WTC11 (cell line): ENCODE results near the gene GSC2. TPM values are rescaled to one million over a fixed set of nuclear protein-coding genes. Genes with fewer than 3 reads are reported as not detected.
A peak's percentile ranks its signal among the peaks of the same experiment; 100 is the strongest.

ENCODE experiments used
- ATAC-seq: fragments of 200-7000 bp; cut with Tn5 transposase; 2 replicates; pipeline ENCODE4 v1.10.0; 2021; ENCODE audit warnings: mild to moderate bottlenecking, moderate library complexity
- CTCF ChIA-PET: fragments of 300-600 bp; sonication (Branson Sonifier 250); formaldehyde crosslinking; loops from one replicate; lab custom pipeline; 2021; ENCODE audit warnings: antibody characterized with exemption; lab: Charles Lee
- POLR2A ChIA-PET: fragments of 350-600 bp; sonication (Branson Sonifier 250); formaldehyde crosslinking; loops from one replicate; lab custom pipeline; 2021; ENCODE audit warnings: antibody characterized with exemption; lab: Charles Lee
- DNase-seq: peaks from one replicate; pipeline ENCODE4 v3.0.0; 2021; ENCODE audit warnings: low spot score
- H3K27ac Mint-ChIP-seq: 2 replicates; pipeline ENCODE4 v1.8.0; 2021; ENCODE audit warnings: mixed read lengths
- H3K27me3 Mint-ChIP-seq: 2 replicates; pipeline ENCODE4 v1.8.0; 2021; ENCODE audit warnings: low read depth, mild to moderate bottlenecking, moderate library complexity, mixed read lengths
- H3K36me3 Mint-ChIP-seq: 2 replicates; pipeline ENCODE4 v1.8.0; 2021; ENCODE audit warnings: mixed read lengths
- H3K4me1 Mint-ChIP-seq: 2 replicates; pipeline ENCODE4 v1.8.0; 2022; ENCODE audit warnings: mixed read lengths
- H3K4me3 Mint-ChIP-seq: 2 replicates; pipeline ENCODE4 v1.8.0; 2021; ENCODE audit warnings: mild to moderate bottlenecking, moderate library complexity, mixed read lengths
- H3K9me3 Mint-ChIP-seq: 2 replicates; pipeline ENCODE4 v1.8.0; 2021; ENCODE audit warnings: mixed read lengths
- ARID4B ChIP-seq: sonication (generic); formaldehyde crosslinking; IDR thresholded peaks from 2 replicates; pipeline ENCODE4 v1.8.0; 2023; ENCODE audit warnings: missing genetic modification reagents, mild to moderate bottlenecking, borderline replicate concordance
- ELF4 ChIP-seq: sonication (generic); formaldehyde crosslinking; IDR thresholded peaks from 2 replicates; pipeline ENCODE4 v1.8.1; 2022; ENCODE audit warnings: low read depth, mild to moderate bottlenecking, moderate library complexity, missing genetic modification reagents
- EMX1 ChIP-seq: fragments of 250-450 bp; sonication (Bioruptor Pico); IDR thresholded peaks from 2 replicates; pipeline ENCODE4 v1.8.0; 2021; ENCODE audit warnings: mild to moderate bottlenecking
- NFYB ChIP-seq: sonication (generic); formaldehyde crosslinking; conservative IDR thresholded peaks from 2 replicates; pipeline ENCODE4 v1.8.0; 2022; ENCODE audit warnings: low read depth, missing genetic modification reagents
- NR1H2 ChIP-seq: sonication (generic); formaldehyde crosslinking; IDR thresholded peaks from 2 replicates; pipeline ENCODE4 v1.9.0; 2021; ENCODE audit warnings: mild to moderate bottlenecking, moderate library complexity, missing genetic modification reagents
- PRRX2 ChIP-seq: fragments of 250-450 bp; sonication (Bioruptor Pico); IDR thresholded peaks from 2 replicates; pipeline ENCODE4 v1.8.0; 2021; ENCODE audit warnings: mild to moderate bottlenecking
- SOX15 ChIP-seq: fragments of 250-450 bp; sonication (Bioruptor Pico); IDR thresholded peaks from 2 replicates; pipeline ENCODE4 v1.9.0; 2021; ENCODE audit warnings: mild to moderate bottlenecking
- ZMAT4 ChIP-seq: fragments of 250-450 bp; sonication (Bioruptor Pico); IDR thresholded peaks from 2 replicates; pipeline ENCODE4 v1.9.0; 2021; ENCODE audit warnings: mild to moderate bottlenecking
- ZNF121 ChIP-seq: sonication (generic); formaldehyde crosslinking; IDR thresholded peaks from 2 replicates; pipeline ENCODE4 v1.8.0; 2023; ENCODE audit warnings: missing genetic modification reagents
- ZNF263 ChIP-seq: sonication (generic); formaldehyde crosslinking; IDR thresholded peaks from 2 replicates; pipeline ENCODE4 v1.8.1; 2022; ENCODE audit warnings: low read depth, mild to moderate bottlenecking, moderate library complexity, missing genetic modification reagents
- ZNF281 ChIP-seq: sonication (generic); formaldehyde crosslinking; IDR thresholded peaks from 2 replicates; pipeline ENCODE4 v1.8.0; 2023; ENCODE audit warnings: mild to moderate bottlenecking, missing genetic modification reagents
- ZNF396 ChIP-seq: fragments of 250-450 bp; sonication (Bioruptor Pico); IDR thresholded peaks from 2 replicates; pipeline ENCODE4 v1.8.0; 2021; ENCODE audit warnings: mild to moderate bottlenecking, moderate library complexity, borderline replicate concordance
- ZNF512 ChIP-seq: sonication (generic); formaldehyde crosslinking; IDR thresholded peaks from 2 replicates; pipeline ENCODE4 v1.8.1; 2022; ENCODE audit warnings: missing genetic modification reagents, borderline replicate concordance
- ZNF671 ChIP-seq: fragments of 250-450 bp; sonication (Bioruptor Pico); IDR thresholded peaks from 2 replicates; pipeline ENCODE4 v1.8.0; 2021; ENCODE audit warnings: mild to moderate bottlenecking
- total RNA-seq: library from RNA; stranded (reverse); gene quantifications from 3 replicates; pipeline ENCODE4 v1.2.3, GENCODE V29; 2021
- TF ChIP-seq, protein P1 (sequence below): sonication (generic); formaldehyde crosslinking; IDR thresholded peaks from 2 replicates; pipeline ENCODE4 v1.8.1; 2023; ENCODE audit warnings: mild to moderate bottlenecking, missing genetic modification reagents, borderline replicate concordance
- TF ChIP-seq, protein P2 (sequence below): fragments of 250-450 bp; sonication (Bioruptor Pico); IDR thresholded peaks from 2 replicates; pipeline ENCODE4 v1.8.0; 2021; ENCODE audit warnings: mild to moderate bottlenecking
- TF ChIP-seq, protein P3 (sequence below): sonication (generic); formaldehyde crosslinking; IDR thresholded peaks from 2 replicates; pipeline ENCODE4 v1.8.1; 2023; ENCODE audit warnings: mild to moderate bottlenecking, missing genetic modification reagents, moderate library complexity
- TF ChIP-seq, protein P4 (sequence below): fragments of 250-450 bp; sonication (Bioruptor Pico); IDR thresholded peaks from 2 replicates; pipeline ENCODE4 v1.9.0; 2021; ENCODE audit warnings: mild to moderate bottlenecking

Gene GSC2
- total RNA-seq, 1 experiment from 2014 or later, result 0.68 TPM

DNA sequence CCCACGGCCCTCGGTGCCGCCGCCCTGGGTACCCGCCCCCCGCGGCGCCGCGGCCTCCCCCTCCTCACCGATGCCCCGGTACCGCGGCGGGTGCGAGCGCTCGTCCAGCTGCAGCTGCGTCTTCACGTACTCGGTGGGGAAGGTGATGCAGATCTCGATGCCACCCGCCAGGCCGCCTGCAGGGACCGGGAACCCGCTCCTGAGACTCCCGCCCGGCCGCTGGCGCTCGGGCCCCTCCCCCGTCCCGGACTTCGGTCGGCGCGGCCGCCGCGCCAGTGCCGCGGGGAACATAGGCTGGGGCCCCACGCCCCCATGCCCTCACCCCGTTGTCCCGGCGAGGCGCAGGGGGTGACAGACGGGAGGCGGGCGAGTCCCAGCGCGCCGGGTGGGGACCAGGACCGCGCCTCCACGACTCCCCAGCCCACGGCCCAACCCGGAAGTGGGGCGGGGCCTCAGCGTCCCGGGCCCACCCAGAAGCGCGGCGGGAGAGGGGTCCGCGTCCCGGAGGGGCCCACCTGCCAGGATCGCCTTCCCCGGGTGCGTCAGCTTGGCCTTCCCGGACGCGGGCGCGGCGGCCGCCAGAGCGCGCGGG, 28.1 kb upstream of the GSC2 start:
- POLR2A ChIA-PET, result interaction anchor here (0.7 to 1.4 kb wide), 5 partner anchors 34 to 299 kb away, joined by 3 to 6 read pairs (median 4); partner anchors contain the start of genes CLTCL1, DGCR2 and ESS2
- no peak; the same call in 1 of the 2 replicates for ATAC-seq
- Mint-ChIP-seq H3K27me3 (no peaks in the 10 kb centered on the region; the same call in 1 of the 2 replicates), H3K4me3 (peak overlapping the region; percentile 74), H3K36me3 (no peaks in the 10 kb centered on the region; the same call in 1 of the 2 replicates), H3K9me3 (no peaks in the 10 kb centered on the region), H3K27ac (no peak overlapping the region), H3K4me1 (peaks cover 33% of the 10 kb centered on the region)
- DNase-seq, result peak; percentile 67
- CTCF ChIA-PET, result interaction anchor here (0.7 to 2.9 kb wide), 33 partner anchors 10 to 452 kb away, joined by 3 to 26 read pairs (median 4); partner anchors contain the start of genes C22orf39, CLTCL1, DGCR2 and ESS2
- TF ChIP-seq ELF4 (CRISPR knock-in tag), result no peak
- TF ChIP-seq, protein P1, sequence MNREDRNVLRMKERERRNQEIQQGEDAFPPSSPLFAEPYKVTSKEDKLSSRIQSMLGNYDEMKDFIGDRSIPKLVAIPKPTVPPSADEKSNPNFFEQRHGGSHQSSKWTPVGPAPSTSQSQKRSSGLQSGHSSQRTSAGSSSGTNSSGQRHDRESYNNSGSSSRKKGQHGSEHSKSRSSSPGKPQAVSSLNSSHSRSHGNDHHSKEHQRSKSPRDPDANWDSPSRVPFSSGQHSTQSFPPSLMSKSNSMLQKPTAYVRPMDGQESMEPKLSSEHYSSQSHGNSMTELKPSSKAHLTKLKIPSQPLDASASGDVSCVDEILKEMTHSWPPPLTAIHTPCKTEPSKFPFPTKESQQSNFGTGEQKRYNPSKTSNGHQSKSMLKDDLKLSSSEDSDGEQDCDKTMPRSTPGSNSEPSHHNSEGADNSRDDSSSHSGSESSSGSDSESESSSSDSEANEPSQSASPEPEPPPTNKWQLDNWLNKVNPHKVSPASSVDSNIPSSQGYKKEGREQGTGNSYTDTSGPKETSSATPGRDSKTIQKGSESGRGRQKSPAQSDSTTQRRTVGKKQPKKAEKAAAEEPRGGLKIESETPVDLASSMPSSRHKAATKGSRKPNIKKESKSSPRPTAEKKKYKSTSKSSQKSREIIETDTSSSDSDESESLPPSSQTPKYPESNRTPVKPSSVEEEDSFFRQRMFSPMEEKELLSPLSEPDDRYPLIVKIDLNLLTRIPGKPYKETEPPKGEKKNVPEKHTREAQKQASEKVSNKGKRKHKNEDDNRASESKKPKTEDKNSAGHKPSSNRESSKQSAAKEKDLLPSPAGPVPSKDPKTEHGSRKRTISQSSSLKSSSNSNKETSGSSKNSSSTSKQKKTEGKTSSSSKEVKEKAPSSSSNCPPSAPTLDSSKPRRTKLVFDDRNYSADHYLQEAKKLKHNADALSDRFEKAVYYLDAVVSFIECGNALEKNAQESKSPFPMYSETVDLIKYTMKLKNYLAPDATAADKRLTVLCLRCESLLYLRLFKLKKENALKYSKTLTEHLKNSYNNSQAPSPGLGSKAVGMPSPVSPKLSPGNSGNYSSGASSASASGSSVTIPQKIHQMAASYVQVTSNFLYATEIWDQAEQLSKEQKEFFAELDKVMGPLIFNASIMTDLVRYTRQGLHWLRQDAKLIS, result no peak
- TF ChIP-seq, protein P2, sequence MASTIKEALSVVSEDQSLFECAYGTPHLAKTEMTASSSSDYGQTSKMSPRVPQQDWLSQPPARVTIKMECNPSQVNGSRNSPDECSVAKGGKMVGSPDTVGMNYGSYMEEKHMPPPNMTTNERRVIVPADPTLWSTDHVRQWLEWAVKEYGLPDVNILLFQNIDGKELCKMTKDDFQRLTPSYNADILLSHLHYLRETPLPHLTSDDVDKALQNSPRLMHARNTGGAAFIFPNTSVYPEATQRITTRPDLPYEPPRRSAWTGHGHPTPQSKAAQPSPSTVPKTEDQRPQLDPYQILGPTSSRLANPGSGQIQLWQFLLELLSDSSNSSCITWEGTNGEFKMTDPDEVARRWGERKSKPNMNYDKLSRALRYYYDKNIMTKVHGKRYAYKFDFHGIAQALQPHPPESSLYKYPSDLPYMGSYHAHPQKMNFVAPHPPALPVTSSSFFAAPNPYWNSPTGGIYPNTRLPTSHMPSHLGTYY (CRISPR knock-in tag), result no peak
- TF ChIP-seq PRRX2, result no peak
- TF ChIP-seq, protein P3, sequence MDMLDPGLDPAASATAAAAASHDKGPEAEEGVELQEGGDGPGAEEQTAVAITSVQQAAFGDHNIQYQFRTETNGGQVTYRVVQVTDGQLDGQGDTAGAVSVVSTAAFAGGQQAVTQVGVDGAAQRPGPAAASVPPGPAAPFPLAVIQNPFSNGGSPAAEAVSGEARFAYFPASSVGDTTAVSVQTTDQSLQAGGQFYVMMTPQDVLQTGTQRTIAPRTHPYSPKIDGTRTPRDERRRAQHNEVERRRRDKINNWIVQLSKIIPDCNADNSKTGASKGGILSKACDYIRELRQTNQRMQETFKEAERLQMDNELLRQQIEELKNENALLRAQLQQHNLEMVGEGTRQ (CRISPR knock-in tag), result no peak
- TF ChIP-seq SOX15 (CRISPR knock-in tag), result no peak
- TF ChIP-seq ZNF281 (CRISPR knock-in tag), result no peak
- TF ChIP-seq NR1H2 (CRISPR knock-in tag), result no peak
- TF ChIP-seq ZNF121 (CRISPR knock-in tag), result no peak
- no peak for TF ChIP-seq EMX1 (CRISPR knock-in tag)
- no peak for TF ChIP-seq ZMAT4 (CRISPR knock-in tag)
- TF ChIP-seq ZNF263 (CRISPR knock-in tag), result no peak
- TF ChIP-seq ZNF671 (CRISPR knock-in tag), result no peak
- no peak for TF ChIP-seq ZNF396
- TF ChIP-seq NFYB (CRISPR knock-in tag), result no peak
- no peak; the same call in 1 of the 2 replicates for TF ChIP-seq ARID4B (CRISPR knock-in tag)
- no peak for TF ChIP-seq ZNF512 (CRISPR knock-in tag)
- TF ChIP-seq, protein P4, sequence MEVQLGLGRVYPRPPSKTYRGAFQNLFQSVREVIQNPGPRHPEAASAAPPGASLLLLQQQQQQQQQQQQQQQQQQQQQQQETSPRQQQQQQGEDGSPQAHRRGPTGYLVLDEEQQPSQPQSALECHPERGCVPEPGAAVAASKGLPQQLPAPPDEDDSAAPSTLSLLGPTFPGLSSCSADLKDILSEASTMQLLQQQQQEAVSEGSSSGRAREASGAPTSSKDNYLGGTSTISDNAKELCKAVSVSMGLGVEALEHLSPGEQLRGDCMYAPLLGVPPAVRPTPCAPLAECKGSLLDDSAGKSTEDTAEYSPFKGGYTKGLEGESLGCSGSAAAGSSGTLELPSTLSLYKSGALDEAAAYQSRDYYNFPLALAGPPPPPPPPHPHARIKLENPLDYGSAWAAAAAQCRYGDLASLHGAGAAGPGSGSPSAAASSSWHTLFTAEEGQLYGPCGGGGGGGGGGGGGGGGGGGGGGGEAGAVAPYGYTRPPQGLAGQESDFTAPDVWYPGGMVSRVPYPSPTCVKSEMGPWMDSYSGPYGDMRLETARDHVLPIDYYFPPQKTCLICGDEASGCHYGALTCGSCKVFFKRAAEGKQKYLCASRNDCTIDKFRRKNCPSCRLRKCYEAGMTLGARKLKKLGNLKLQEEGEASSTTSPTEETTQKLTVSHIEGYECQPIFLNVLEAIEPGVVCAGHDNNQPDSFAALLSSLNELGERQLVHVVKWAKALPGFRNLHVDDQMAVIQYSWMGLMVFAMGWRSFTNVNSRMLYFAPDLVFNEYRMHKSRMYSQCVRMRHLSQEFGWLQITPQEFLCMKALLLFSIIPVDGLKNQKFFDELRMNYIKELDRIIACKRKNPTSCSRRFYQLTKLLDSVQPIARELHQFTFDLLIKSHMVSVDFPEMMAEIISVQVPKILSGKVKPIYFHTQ (CRISPR knock-in tag), result no peak
